Measurements from ENCODE around the gene CDC42SE1.

- no peak for TF ChIP-seq CTCF (conservative IDR thresholded peaks at IDR 0.05; ENCODE audit: low read depth, low read length)
- no peak for TF ChIP-seq EZH2 (IDR thresholded peaks at IDR 0.05; ENCODE audit: low read length, unreplicated experiment)
Observed at GRCh38 chr1:151039521-151039920, 19.9 kb downstream of the CDC42SE1 start.
